PFSK-1 (cell line): Measurements from ENCODE around the gene MLIP.

Experiments
- SIN3A ChIP-seq: IDR thresholded peaks from 2 replicates; pipeline ENCODE4 v1.6.1; 2012; ENCODE audit warnings: mild to moderate bottlenecking, low read length, moderate library complexity, borderline replicate concordance; ENCODE audit not compliant: insufficient read depth
- TAF1 ChIP-seq: IDR thresholded peaks from 2 replicates; pipeline ENCODE4 v1.6.1; 2012; ENCODE audit warnings: low read length, control low read depth, borderline replicate concordance; ENCODE audit not compliant: insufficient read depth

GRCh38 chr6:54262499-54262898 is 151.3 kb downstream of the MLIP start:
- TF ChIP-seq TAF1 (no peak), SIN3A (no peak)
